K562 (cell line): Measurements from ENCODE around the gene KNL1. TPM values are rescaled to one million over a fixed set of nuclear protein-coding genes. Genes with fewer than 3 reads are reported as not detected.

Experiments used
- BMI1 ChIP-seq: fragments of 150-350 bp; IDR thresholded peaks from 2 replicates; pipeline ENCODE4 v1.6.1; 2014; ENCODE audit warnings: low read length
- NCOA6 ChIP-seq: fragments of 450-650 bp; IDR thresholded peaks from 2 replicates; pipeline ENCODE4 v1.6.1; 2017; ENCODE audit warnings: mild to moderate bottlenecking
- NEUROD1 ChIP-seq: fragments of 150-350 bp; IDR thresholded peaks from 2 replicates; pipeline ENCODE4 v1.6.1; 2014; ENCODE audit warnings: borderline replicate concordance, low read length, low read depth; ENCODE audit not compliant: partially characterized antibody
- NFATC3 ChIP-seq: fragments of 450-650 bp; IDR thresholded peaks from 2 replicates; pipeline ENCODE4 v1.6.1; 2017; ENCODE audit warnings: mild to moderate bottlenecking
- PBX2 ChIP-seq, 2 experiments: IDR thresholded peaks in 1 of 2; conservative IDR thresholded peaks in 1 of 2; 2 replicates each; pipeline ENCODE4 v1.6.1; 2016; ENCODE audit warnings: low read depth in 2 of 2, mild to moderate bottlenecking in 1 of 2, missing compliant biosample characterization in 1 of 2, missing genetic modification characterization in 1 of 2, moderate library complexity in 1 of 2
- RAD51 ChIP-seq: fragments of 450-650 bp; IDR thresholded peaks from 2 replicates; pipeline ENCODE4 v1.7.1; 2016; ENCODE audit warnings: low read depth, mild to moderate bottlenecking, borderline replicate concordance
- SMARCE1 ChIP-seq: fragments of 450-650 bp; IDR thresholded peaks from 2 replicates; pipeline ENCODE4 v1.7.1; 2016; ENCODE audit warnings: mild to moderate bottlenecking
- ZMIZ1 ChIP-seq, 2 experiments: fragments of 150-350 bp in 1 of 2; IDR thresholded peaks; 2 replicates each; pipeline ENCODE4 v1.6.1; 2012 to 2016; ENCODE audit warnings: low read depth in 2 of 2, low read length in 2 of 2, mild to moderate bottlenecking in 1 of 2, moderate library complexity in 1 of 2
- ZNF197 ChIP-seq: fragments of 200-800 bp; sonication (Bioruptor generic); IDR thresholded peaks from 2 replicates; pipeline ENCODE4 v1.6.1; 2016; ENCODE audit warnings: low read depth, missing genetic modification characterization, missing compliant biosample characterization
- ZNF24 ChIP-seq: fragments of 450-650 bp; IDR thresholded peaks from 2 replicates; pipeline ENCODE4 v1.6.1; 2016
- ZNF277 ChIP-seq: fragments of 250-450 bp; sonication (Bioruptor Pico); IDR thresholded peaks from 2 replicates; pipeline ENCODE4 v1.8.0; 2022; ENCODE audit warnings: inconsistent platforms, mild to moderate bottlenecking, moderate library complexity, borderline replicate concordance
- ZNF431 ChIP-seq: sonication (generic); formaldehyde crosslinking; IDR thresholded peaks from 2 replicates; pipeline ENCODE4 v1.8.0; 2022; ENCODE audit warnings: mild to moderate bottlenecking, missing genetic modification reagents
- polyA plus RNA-seq, 8 experiments: library from polyadenylated mRNA; depleted of rRNA in 4 of 8; stranded (reverse) in 5 of 8; unstranded in 3 of 8; fragments of >200 nt; fragmentation: Nextera tagmentation in 2 of 8; fragmentation: Illumina TruSeq in 1 of 8; extraction: Ambion mirVana in 2 of 8; extraction: Trizol in 1 of 8; gene quantifications; 2 replicates each; pipeline versions ENCODE4 v1.2.1 to v1.2.3, GENCODE V29; 2011 to 2014; ENCODE audit warnings: inconsistent platforms in 1 of 8, missing spikeins in 1 of 8
- total RNA-seq, 7 experiments: library from RNA; depleted of rRNA in 6 of 7; stranded (reverse); fragments of >200 nt in 6 of 7; fragmentation: Illumina TruSeq in 2 of 7; extraction: Trizol in 2 of 7; gene quantifications; 2 replicates each; pipeline versions ENCODE4 v1.2.1 to v1.2.3, GENCODE V29; 2011 to 2021; ENCODE audit warnings: low replicate concordance in 1 of 7

KNL1 gene
- total and polyA plus RNA-seq, 9 of the 15 experiments (the other 6 are each of a cell fraction or from before 2014, with no cell fraction given): 14.5 to 65.4 (median 34.6) TPM

- TF ChIP-seq NFATC3 (0 out of 2 replicates have a peak, but pooled peaks have one; percentile 24), PBX2 (CRISPR knock-in tag; IDR thresholded peaks at IDR 0.05; ENCODE audit: low read depth) (no peak), PBX2 (tag; conservative IDR thresholded peaks at IDR 0.05; ENCODE audit: low read depth) (peak; percentile 17; the same call in 1 of the 2 replicates), NEUROD1 (peak; percentile 36), ZNF24 (no peak), ZNF431 (CRISPR knock-in tag) (no peak), SMARCE1 (peak; percentile 91), BMI1 (no peak), NCOA6 (no peak), ZMIZ1 (IDR thresholded peaks at IDR 0.05; ENCODE audit: low read depth in 2 of 2, low read length in 2 of 2) (no peak), ZNF277 (no peak), ZNF197 (no peak), RAD51 (peak; percentile 83)
These were observed 34.9 kb upstream of the KNL1 start (continued) for GRCh38 chr15:40558952-40559742.
